ENCODE results near the gene SNCAIP.

Gene SNCAIP

DNA sequence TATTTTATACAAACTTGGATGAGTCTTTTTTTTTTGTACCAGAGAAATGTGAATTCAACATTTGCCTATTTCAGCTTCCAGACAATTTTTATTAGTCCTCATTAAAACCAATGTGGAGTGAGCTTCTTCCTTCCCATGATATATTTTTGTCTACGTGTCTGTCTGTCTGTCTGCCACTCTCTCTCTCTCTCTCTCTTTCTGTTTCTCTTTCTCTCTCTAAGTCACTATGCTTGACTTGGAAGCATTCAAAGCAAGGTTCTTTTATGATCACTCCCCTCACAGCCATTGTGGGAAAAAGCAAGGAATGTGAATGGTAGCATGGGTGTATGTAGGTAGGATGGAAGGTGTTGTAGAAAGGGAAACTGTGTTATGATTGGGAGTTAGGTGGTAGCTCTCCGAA is 80.2 kb downstream of the SNCAIP start:
- FAIRE-seq (no peak), DNase-seq (ENCODE audit: insufficient read length, low spot score) (no peak)
- TF ChIP-seq, protein P1, sequence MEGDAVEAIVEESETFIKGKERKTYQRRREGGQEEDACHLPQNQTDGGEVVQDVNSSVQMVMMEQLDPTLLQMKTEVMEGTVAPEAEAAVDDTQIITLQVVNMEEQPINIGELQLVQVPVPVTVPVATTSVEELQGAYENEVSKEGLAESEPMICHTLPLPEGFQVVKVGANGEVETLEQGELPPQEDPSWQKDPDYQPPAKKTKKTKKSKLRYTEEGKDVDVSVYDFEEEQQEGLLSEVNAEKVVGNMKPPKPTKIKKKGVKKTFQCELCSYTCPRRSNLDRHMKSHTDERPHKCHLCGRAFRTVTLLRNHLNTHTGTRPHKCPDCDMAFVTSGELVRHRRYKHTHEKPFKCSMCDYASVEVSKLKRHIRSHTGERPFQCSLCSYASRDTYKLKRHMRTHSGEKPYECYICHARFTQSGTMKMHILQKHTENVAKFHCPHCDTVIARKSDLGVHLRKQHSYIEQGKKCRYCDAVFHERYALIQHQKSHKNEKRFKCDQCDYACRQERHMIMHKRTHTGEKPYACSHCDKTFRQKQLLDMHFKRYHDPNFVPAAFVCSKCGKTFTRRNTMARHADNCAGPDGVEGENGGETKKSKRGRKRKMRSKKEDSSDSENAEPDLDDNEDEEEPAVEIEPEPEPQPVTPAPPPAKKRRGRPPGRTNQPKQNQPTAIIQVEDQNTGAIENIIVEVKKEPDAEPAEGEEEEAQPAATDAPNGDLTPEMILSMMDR (IDR thresholded peaks at IDR 0.05; ENCODE audit: insufficient read depth, missing control alignments): no peak

DNA sequence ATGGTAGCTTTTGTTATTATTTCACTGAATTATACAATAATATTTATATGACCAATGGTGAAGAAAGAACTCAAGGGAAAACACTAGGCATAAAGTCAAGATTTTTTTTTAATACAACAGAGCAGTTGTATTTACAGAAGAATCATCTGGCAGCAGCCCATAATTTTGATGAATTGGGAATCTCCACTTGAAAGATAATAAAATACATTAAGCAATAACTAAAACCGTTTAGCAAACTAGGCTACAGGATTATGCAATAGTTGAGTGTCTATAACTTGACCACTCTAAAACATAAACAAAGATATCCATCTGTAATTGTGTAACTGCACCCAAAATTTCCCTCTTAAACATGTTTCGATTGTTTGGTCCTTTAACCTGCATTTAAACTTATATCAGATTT is 80.8 kb downstream of the SNCAIP start:
- FAIRE-seq (no peak), DNase-seq (ENCODE audit: insufficient read length, low spot score) (no peak)
- TF ChIP-seq, protein P1 (IDR thresholded peaks at IDR 0.05; ENCODE audit: insufficient read depth, missing control alignments): no peak

DNA sequence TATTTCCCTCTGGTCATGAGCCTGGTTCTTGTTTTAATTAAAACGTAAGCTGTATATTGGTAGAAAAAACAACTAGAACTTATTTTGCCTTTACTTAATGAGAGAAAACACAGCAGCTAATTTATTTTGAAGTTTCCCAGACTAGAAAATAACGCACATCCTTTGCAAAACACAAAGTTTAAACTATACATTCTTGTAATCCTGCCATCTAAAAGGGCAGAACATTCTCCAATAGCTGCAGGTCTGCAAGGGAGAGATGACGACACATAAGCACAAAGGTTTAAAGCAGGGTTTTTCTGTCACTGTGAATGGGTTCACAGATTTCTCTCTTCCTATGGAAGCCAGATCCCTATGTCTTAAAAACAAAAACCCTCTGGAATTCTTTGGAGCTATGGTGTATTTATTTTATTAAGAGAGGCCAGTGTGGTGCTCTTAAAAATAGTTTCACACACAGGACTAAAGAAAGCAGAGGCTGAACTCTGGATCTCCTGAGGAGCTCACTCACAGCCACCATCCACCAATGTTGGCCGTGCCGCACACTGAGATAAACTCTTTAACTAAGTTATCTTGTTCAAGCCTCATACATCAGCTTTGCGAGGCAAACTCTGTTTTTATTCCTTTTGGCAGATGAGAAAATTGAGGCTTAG is 82.4 kb downstream of the SNCAIP start:
- no peak for FAIRE-seq
- TF ChIP-seq, protein P1 (IDR thresholded peaks at IDR 0.05; ENCODE audit: insufficient read depth, missing control alignments): no peak
- DNase-seq (ENCODE audit: insufficient read length, low spot score): no peak

DNA sequence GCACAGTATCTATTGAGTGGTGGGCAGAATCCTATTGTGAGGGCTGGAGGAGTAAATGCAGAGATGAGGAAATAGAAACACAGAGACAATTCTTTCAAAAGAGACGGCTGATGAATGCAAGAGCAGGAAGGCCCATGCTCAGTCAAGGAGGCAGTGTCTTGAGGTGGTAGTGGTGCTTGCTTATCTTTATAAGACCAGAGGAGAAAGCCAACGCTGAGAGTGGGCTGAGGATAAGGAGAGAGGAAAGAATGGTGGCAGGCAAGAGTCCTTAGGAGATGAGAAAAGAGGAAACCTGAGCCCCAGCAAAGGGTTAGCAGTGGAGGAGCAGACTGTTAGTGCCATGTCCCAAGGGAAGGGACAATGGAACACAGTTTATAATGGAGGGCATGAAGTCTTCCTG is 86.0 kb downstream of the SNCAIP start:
- no peak for FAIRE-seq

DNA sequence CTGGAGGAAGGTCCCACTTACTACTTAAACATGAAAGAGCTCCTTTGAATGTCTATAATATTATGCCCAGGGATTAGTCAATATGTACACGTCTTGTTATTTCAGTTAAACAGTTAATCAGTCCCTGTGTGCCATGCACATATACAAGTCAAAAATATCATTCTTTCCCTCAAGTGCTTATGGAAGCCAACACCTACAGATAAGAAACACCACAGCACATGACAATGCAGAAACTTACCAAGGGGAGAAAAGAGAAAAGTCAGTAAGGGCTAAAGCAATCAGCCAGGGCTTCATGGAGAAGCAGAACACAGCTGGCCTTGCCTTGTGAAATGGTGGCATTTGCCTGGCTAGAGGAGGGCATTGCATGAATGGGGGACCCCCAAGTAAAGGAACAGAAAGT is 88.3 kb downstream of the SNCAIP start:
- FAIRE-seq (no peak), DNase-seq (ENCODE audit: insufficient read length, low spot score) (no peak)
- TF ChIP-seq, protein P1 (IDR thresholded peaks at IDR 0.05; ENCODE audit: insufficient read depth, missing control alignments): no peak

More for the DNA sequence above, 86.0 kb downstream of the SNCAIP start:
- DNase-seq (ENCODE audit: insufficient read length, low spot score): no peak
- TF ChIP-seq, protein P1 (IDR thresholded peaks at IDR 0.05; ENCODE audit: insufficient read depth, missing control alignments): no peak

DNA sequence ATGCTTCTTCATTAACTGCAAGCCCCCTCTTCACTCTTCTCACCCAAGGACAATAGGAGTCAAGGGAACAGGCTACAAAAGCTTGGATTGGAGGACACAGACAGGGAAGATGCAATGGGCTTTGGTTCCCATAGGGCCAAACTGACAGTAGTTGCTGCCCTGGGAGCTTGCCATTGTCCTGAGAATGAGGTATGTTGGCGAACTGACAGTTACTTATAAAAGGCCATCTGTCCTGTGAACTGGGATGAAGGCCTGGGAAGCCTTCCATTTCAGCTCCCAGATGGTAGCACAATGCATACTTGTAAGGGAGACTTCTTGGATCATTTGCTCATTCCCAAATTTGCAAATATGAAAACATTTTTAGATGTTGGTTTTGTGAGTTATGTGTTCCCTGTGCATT is 88.9 kb downstream of the SNCAIP start:
- no peak for DNase-seq (ENCODE audit: insufficient read length, low spot score)
- TF ChIP-seq, protein P1 (IDR thresholded peaks at IDR 0.05; ENCODE audit: insufficient read depth, missing control alignments): no peak
- no peak for FAIRE-seq

DNA sequence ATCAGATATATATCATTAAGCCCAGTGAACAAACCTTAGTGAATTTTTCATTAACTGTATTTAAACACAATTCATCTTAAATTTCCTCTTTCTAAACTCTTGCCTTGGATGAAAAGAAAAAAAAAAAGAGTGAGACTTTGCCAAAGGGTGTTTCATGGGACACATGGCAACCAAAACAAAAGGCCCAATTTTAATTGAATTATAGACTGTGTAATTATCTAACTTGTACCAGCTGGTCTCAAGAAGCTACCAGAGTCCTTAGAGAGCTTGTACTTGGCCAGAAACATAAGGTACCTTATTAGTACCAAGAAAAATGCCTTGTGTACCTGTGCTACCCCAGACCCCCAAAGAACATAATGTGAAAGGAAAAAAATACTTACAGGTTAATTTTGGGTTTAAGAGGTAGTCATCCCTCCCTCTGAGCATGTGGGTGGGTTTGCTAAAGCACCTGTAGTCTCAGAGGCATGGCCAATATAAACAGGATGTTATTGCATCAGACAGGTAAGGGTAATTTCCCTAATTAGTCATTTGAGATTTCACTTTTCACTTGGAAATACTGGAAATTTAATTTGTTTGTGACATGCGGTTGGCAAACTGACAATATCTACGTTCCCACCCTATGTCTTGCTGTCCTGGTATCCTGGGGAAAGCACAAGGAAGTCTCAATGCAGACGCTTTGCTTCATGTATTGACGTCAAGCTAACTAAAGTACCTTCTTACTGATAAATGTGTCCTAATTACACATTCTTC is 90.1 kb downstream of the SNCAIP start:
- FAIRE-seq (no peak), DNase-seq (ENCODE audit: insufficient read length, low spot score) (no peak)
- TF ChIP-seq, protein P1 (IDR thresholded peaks at IDR 0.05; ENCODE audit: insufficient read depth, missing control alignments): no peak

Measured in D721Med (cell line).